ENCODE data around the gene RPGRIP1.

DNA sequence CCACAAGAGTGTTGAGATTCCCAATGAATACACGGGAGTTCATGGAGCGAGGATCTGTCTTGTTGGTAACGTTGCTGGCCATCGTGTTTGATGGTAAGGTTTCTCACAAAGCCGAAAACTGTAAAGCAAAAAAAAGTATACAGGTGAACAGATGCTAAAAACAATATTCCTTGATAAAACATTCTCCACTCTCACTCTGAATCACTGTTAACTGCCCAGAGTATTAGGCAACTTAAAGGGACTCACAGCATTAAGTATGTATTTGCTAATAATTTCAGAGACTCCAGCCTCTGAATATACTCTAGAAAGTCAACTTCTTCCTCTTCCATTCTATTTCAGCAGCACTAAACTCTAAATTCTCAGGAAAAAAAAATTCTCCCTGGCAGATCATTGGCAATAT lies 45.8 kb upstream of the RPGRIP1 start:
- TF ChIP-seq, protein P1, sequence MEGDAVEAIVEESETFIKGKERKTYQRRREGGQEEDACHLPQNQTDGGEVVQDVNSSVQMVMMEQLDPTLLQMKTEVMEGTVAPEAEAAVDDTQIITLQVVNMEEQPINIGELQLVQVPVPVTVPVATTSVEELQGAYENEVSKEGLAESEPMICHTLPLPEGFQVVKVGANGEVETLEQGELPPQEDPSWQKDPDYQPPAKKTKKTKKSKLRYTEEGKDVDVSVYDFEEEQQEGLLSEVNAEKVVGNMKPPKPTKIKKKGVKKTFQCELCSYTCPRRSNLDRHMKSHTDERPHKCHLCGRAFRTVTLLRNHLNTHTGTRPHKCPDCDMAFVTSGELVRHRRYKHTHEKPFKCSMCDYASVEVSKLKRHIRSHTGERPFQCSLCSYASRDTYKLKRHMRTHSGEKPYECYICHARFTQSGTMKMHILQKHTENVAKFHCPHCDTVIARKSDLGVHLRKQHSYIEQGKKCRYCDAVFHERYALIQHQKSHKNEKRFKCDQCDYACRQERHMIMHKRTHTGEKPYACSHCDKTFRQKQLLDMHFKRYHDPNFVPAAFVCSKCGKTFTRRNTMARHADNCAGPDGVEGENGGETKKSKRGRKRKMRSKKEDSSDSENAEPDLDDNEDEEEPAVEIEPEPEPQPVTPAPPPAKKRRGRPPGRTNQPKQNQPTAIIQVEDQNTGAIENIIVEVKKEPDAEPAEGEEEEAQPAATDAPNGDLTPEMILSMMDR (tag by site-specific recombination; IDR thresholded peaks at IDR 0.05), result no peak
- TF ChIP-seq ZNF830 (tag by site-specific recombination; IDR thresholded peaks at IDR 0.05; ENCODE audit: low read depth) (no peak), ZBTB20 (tag by site-specific recombination; IDR thresholded peaks at IDR 0.05) (no peak)
